Activated CD4-positive, alpha-beta T cell treated with anti-CD3 and anti-CD28 coated beads, Interleukin-2, Interleukin-6, amounts not matched to agents 100 ng/mL and 50 ng/mL, durations not matched to agents 16 hours and 8 hours (primary cell): ENCODE results near the gene NR1H3.

ENCODE experiments used
- DNase-seq: peaks from one replicate; pipeline ENCODE4 v3.0.0-alpha.2; 2020

The NR1H3 gene

GRCh38 chr11:47270331-47271271 is 12.8 kb downstream of the NR1H3 start:
- peak; percentile 66 for DNase-seq

- peak; percentile 6 for DNase-seq
Observed at GRCh38 chr11:47271328-47271727, 13.5 kb downstream of the NR1H3 start.

- DNase-seq: no peak
Observed at GRCh38 chr11:47271961-47272661, 14.3 kb downstream of the NR1H3 start.

GRCh38 chr11:47272706-47273105 is 14.9 kb downstream of the NR1H3 start:
- DNase-seq: peak; percentile 9

- no peak for DNase-seq
Observed at GRCh38 chr11:47274495-47275235, 16.9 kb downstream of the NR1H3 start.

GRCh38 chr11:47276923-47277322 is 19.1 kb downstream of the NR1H3 start:
- DNase-seq: no peak

- no peak for DNase-seq
Observed at GRCh38 chr11:47278058-47278457, 20.3 kb downstream of the NR1H3 start.

GRCh38 chr11:47278769-47279168 is 21.0 kb downstream of the NR1H3 start:
- no peak for DNase-seq

- DNase-seq: no peak
Observed at GRCh38 chr11:47280099-47280498, 22.3 kb downstream of the NR1H3 start.

- DNase-seq: no peak
Observed at GRCh38 chr11:47280860-47281259, 23.1 kb downstream of the NR1H3 start.

- no peak for DNase-seq
Observed at GRCh38 chr11:47282462-47282861, 24.7 kb downstream of the NR1H3 start.

GRCh38 chr11:47284151-47284550 is 26.4 kb downstream of the NR1H3 start:
- no peak for DNase-seq

GRCh38 chr11:47285969-47286770 is 28.4 kb downstream of the NR1H3 start:
- no peak for DNase-seq

- DNase-seq: no peak
Observed at GRCh38 chr11:47288066-47288465, 30.3 kb downstream of the NR1H3 start.

- DNase-seq: no peak
Observed at GRCh38 chr11:47289856-47290255, 32.1 kb downstream of the NR1H3 start.

- no peak for DNase-seq
Observed at GRCh38 chr11:47295385-47295784, 37.6 kb downstream of the NR1H3 start.

GRCh38 chr11:47296045-47296444 is 38.2 kb downstream of the NR1H3 start:
- DNase-seq: no peak

GRCh38 chr11:47299078-47299477 is 41.3 kb downstream of the NR1H3 start:
- DNase-seq: no peak

- DNase-seq: no peak
Observed at GRCh38 chr11:47302853-47303252, 45.1 kb downstream of the NR1H3 start.

GRCh38 chr11:47305734-47306483 is 48.1 kb downstream of the NR1H3 start:
- no peak for DNase-seq

- DNase-seq: no peak
Observed at GRCh38 chr11:47306484-47306844, 48.7 kb downstream of the NR1H3 start.
